ENCODE data around the gene UBE2G1. TPM values are rescaled to one million over a fixed set of nuclear protein-coding genes. Genes with fewer than 3 reads are reported as not detected.
"Not testable (repeated sequence)": the region's sequence is repeated elsewhere in the genome, so short reads cannot be mapped to it uniquely, and the experiment has no call there.

Gene UBE2G1
- total RNA-seq, 2 donors from 2014 or later, result 64.2 to 64.3 TPM

DNA sequence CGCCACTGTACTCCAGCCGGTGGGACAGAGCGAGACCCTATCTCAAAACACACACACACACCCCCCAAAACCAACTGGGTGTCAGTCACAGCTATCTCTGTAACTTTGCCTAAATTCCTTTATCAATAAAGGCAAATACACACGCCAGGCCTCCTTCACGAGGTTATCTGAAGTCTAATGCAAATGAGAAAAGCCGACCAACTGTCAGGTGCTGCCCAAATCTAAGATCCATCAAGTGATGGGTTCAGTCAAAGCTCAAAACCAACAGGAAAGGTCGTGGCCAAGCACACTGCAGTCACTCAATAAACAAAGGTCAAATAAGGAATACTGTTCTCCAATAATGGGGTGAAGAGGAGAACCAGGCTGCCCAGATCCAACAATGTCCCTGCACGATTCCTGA is 103.8 kb downstream of the UBE2G1 start:
- no peak for ATAC-seq (replicated peaks in 1 of 2)
- H3K36me3 Mint-ChIP-seq (ENCODE audit: insufficient read depth in 2 of 2), result peaks cover 10 to 21% of the 10 kb centered on the region in 2 donors
- H3K9me3 Mint-ChIP-seq, result peaks cover 4 to 6% of the 10 kb centered on the region in 2 donors
- H3K27ac Mint-ChIP-seq, result peak overlapping the region; percentile 12
- DNase-seq, result no peak
- peak overlapping the region; percentile 96 to 98 for H3K4me3 Mint-ChIP-seq
- peaks cover 38% of the 10 kb centered on the region for H3K4me1 Mint-ChIP-seq (ENCODE audit: low read depth)
- no peaks in the 10 kb centered on the region for H3K27me3 Mint-ChIP-seq (ENCODE audit: low read depth)

DNA sequence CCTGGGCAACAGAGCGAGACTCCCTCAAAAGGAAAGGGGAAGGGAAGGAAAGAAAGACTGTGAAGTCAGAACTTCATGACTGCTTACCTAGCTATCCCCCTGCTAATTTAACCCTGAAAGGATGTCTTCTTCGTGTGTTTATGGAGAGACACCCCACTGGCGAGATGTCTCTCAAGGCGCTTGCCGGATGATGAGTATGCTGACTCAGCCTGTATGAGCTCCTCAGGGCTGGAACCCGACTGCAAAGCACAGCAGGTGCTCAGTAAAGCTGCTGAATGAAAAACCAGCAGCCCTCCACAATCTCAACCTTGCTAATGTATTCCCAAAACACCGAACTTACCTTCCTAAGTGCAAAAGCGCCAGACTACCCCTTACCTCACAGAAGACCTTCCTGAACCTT is 105.0 kb downstream of the UBE2G1 start:
- Mint-ChIP-seq H3K36me3 (ENCODE audit: insufficient read depth in 2 of 2) (peaks cover 10 to 29% of the 10 kb centered on the region in 2 donors), H3K27ac (no peak overlapping the region), H3K4me3 (peak overlapping the region in 1 of 2 donors; percentile 11), H3K9me3 (peaks cover 6% of the 10 kb centered on the region in 2 donors), H3K27me3 (ENCODE audit: low read depth) (no peaks in the 10 kb centered on the region), H3K4me1 (ENCODE audit: low read depth) (peaks cover 50% of the 10 kb centered on the region)
- DNase-seq, result no peak
- no peak for ATAC-seq (replicated peaks in 1 of 2)

DNA sequence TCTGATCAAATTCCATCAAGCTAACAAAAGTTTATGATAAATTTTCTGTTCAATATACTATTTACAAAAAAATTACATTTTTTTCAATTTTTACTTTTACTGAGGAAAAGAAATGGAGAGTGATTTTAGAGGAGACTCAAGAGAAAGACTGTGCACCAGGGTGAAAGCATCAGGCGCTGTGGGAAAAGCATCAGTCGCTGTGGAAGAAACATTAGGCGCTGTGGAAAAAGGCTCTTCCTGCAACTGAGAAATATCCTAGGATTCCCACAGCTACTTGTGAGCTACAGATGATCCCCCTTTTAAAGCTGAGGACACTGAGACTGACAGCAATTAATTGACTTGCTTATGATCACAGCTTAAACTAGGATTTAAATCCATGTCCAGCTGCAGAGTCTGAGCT is 107.6 kb downstream of the UBE2G1 start:
- no peak for ATAC-seq (replicated peaks in 1 of 2)
- Mint-ChIP-seq H3K4me1 (ENCODE audit: low read depth) (peaks cover 42% of the 10 kb centered on the region), H3K27ac (no peak overlapping the region), H3K4me3 (no peak overlapping the region), H3K36me3 (ENCODE audit: insufficient read depth in 2 of 2) (peaks cover 12 to 27% of the 10 kb centered on the region in 2 donors), H3K27me3 (ENCODE audit: low read depth) (no peaks in the 10 kb centered on the region), H3K9me3 (peaks cover 6% of the 10 kb centered on the region in 2 donors)
- no peak for DNase-seq

DNA sequence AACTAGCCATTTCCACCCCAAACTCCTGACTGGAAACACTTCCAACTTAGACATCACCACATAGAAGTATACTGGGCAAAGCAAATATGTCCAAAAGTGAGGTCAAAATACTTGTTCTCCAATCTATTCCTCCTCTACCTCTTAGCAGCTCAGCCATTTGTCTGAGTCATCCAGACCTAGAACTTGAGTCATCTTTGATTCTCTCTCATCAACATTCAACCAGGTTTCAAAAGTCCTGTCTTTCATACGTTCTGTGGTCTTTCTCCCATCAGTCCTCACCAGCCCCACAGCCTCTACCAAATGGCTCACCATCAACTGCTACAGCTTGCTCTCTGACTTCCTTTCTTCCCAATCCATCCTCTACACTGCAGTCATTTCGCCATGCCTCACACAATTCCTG is 109.5 kb downstream of the UBE2G1 start:
- Mint-ChIP-seq H3K27me3 (ENCODE audit: low read depth) (no peaks in the 10 kb centered on the region), H3K36me3 (ENCODE audit: insufficient read depth in 2 of 2) (peaks cover 13 to 30% of the 10 kb centered on the region in 2 donors), H3K27ac (peak overlapping the region; percentile 12), H3K4me1 (ENCODE audit: low read depth) (peaks cover 39% of the 10 kb centered on the region), H3K9me3 (peaks cover 6% of the 10 kb centered on the region in 2 donors), H3K4me3 (peak overlapping the region in 1 of 2 donors; percentile 7)
- DNase-seq, result peak in 1 of 2 donors; percentile 23
- ATAC-seq (replicated peaks in 1 of 2), result peak; percentile 94 to 97

DNA sequence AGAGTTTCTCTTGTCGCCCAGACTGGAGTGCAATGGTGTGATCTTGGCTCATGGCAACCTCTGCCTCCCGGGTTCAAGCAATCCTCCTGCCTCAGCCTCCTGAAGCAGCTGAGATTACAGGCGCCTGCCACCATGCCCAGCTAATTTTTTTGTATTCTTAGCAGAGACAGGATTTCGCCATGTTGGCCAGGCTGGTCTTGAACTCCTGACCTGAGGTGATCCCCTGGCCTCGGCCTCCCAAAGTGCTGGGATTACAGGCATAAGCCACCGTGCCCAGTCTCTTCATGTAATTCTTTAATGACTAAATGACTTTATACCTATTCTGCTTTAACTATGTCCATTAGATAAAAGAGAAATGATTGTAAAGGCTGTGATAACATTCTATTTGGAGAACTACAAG is 111.2 kb downstream of the UBE2G1 start:
- H3K9me3 Mint-ChIP-seq, DNase-seq: not testable (repeated sequence)
- H3K36me3 Mint-ChIP-seq (ENCODE audit: insufficient read depth in 2 of 2), result peaks cover 12 to 26% of the 10 kb centered on the region in 2 donors

DNA sequence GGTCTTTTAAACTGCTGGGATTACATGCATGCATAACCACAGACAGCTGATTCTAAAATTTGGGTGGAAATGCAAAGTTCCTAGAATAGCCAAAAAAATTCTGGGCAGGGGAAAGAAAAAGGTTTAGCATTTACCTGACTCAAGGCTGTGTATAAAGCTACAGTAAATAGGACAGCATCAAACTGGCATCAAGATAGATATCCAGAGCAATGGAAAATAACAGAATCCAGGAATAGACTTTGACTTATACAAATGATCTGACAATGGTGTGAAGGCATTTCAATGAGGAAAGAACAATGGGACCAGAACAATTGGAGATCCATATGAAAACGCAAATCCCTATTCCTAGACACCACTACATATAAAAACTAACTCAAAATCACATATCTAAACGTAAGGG is 115.6 kb downstream of the UBE2G1 start:
- peaks cover 36% of the 10 kb centered on the region for H3K4me1 Mint-ChIP-seq (ENCODE audit: low read depth)
- no peak overlapping the region for H3K4me3 Mint-ChIP-seq
- H3K27me3 Mint-ChIP-seq (ENCODE audit: low read depth), result no peaks in the 10 kb centered on the region
- DNase-seq (no peak), ATAC-seq (replicated peaks in 1 of 2) (no peak)
- H3K36me3 Mint-ChIP-seq (ENCODE audit: insufficient read depth in 2 of 2), result peaks cover 2 to 5% of the 10 kb centered on the region in 2 donors
- H3K9me3 Mint-ChIP-seq, result no peaks in the 10 kb centered on the region
- no peak overlapping the region for H3K27ac Mint-ChIP-seq

More for the DNA sequence above, 111.2 kb downstream of the UBE2G1 start:
- H3K27ac Mint-ChIP-seq; ATAC-seq (replicated peaks in 1 of 2); H3K4me3 Mint-ChIP-seq; H3K27me3 Mint-ChIP-seq (ENCODE audit: low read depth): not testable (repeated sequence)
- peaks cover 35% of the 10 kb centered on the region for H3K4me1 Mint-ChIP-seq (ENCODE audit: low read depth)

DNA sequence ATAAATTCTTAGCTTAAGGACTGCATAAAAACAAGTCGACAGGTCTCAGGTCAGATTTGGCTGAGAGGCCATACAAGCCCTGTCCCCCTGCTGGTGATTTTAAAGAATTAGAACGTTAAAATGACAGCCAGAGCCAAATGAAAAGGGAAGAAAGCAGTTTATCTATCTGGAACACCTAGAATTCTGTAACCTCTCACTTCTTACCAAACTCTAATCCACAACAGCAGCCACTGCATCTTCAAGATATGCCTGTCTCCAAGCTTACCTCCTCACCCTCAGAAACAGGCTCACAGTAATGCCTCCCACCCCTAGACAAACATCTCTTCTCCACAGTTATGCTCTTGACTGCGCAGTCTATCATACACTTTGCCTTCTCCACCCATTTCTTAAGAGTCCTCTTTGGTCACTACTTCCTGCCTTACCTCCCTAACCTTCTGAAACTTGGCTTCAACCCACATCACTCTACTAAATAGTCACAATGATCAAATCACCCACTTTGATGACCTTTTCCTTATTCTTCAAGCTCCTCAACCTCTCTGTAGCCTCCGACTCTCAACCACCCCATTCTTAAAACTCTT is 116.9 kb downstream of the UBE2G1 start:
- no peak overlapping the region for H3K27ac Mint-ChIP-seq
- no peaks in the 10 kb centered on the region for H3K27me3 Mint-ChIP-seq (ENCODE audit: low read depth)
- no peak for ATAC-seq (replicated peaks in 1 of 2)
- no peaks in the 10 kb centered on the region for H3K9me3 Mint-ChIP-seq
- no peak overlapping the region for H3K4me3 Mint-ChIP-seq
- DNase-seq, result no peak
- H3K4me1 Mint-ChIP-seq (ENCODE audit: low read depth), result peaks cover 43% of the 10 kb centered on the region
- H3K36me3 Mint-ChIP-seq (ENCODE audit: insufficient read depth in 2 of 2), result peaks cover 1 to 5% of the 10 kb centered on the region in 2 donors

DNA sequence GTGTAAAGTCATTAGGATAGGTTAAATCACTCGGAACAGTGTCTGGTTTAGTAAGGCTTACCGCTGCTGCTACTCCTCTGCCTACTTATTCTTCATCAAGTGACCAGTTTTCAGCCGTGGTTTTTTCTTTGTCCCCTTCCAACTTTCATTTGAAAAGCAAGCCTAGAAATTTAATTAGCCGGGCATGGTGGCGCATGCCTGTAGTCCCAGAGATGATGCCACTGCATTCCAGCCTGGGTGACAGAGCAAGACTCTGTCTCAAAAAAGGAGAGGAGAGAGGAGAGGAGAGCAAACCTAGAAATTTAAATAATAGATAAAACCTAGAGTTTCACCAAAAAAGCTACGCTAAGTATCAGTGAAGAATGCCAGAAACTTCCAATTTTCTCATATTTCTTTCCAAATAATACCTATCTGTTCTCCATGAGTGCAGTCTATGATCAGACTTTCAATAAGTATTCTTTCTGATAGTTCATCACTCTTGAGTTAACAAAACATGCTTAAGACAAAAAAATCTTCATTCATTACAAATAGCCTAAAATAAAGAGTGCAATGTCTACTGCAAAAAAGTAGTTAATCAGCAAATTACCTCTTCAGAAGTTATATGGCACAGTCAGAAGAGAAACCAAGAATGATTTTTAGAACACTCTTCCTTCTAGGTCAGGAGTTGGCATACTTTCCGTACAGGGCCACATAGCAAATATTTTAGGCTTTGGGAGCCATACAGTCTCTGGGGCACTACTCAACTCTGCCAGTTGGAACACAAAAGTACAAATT is 117.8 kb downstream of the UBE2G1 start:
- no peak for DNase-seq
- peaks cover 1 to 3% of the 10 kb centered on the region in 2 donors for H3K36me3 Mint-ChIP-seq (ENCODE audit: insufficient read depth in 2 of 2)
- peaks cover 42% of the 10 kb centered on the region for H3K4me1 Mint-ChIP-seq (ENCODE audit: low read depth)
- H3K9me3 Mint-ChIP-seq, result no peaks in the 10 kb centered on the region
- ATAC-seq (replicated peaks in 1 of 2), result no peak
- H3K27me3 Mint-ChIP-seq (ENCODE audit: low read depth), result no peaks in the 10 kb centered on the region
- H3K4me3 Mint-ChIP-seq, result no peak overlapping the region
- H3K27ac Mint-ChIP-seq, result no peak overlapping the region

DNA sequence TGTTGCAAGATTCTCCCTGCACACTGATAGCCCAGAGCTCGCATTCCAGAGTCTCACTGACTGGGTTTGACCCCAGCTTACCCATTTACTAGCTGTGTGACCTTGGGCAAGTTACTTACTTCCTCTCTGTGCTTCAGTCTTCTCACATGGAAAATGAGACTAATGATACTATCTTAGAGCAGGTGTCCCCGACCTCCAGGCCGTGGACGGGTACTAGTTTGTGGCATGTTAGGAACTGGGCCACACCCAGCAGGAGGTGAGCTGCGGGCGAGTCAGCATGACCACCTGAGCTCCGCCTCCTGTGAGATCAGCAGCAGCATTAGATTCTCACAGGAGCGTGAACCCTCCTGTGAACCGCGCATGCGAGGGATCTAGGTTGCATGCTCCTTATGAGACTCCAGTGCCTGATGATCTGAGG is 118.5 kb downstream of the UBE2G1 start:
- Mint-ChIP-seq H3K27ac (no peak overlapping the region), H3K4me3 (no peak overlapping the region), H3K9me3 (no peaks in the 10 kb centered on the region), H3K4me1 (ENCODE audit: low read depth) (peaks cover 37% of the 10 kb centered on the region), H3K27me3 (ENCODE audit: low read depth) (no peaks in the 10 kb centered on the region), H3K36me3 (ENCODE audit: insufficient read depth in 2 of 2) (peaks cover 0 to 1% of the 10 kb centered on the region in 2 donors)
- no peak for ATAC-seq (replicated peaks in 1 of 2)
- no peak for DNase-seq

DNA sequence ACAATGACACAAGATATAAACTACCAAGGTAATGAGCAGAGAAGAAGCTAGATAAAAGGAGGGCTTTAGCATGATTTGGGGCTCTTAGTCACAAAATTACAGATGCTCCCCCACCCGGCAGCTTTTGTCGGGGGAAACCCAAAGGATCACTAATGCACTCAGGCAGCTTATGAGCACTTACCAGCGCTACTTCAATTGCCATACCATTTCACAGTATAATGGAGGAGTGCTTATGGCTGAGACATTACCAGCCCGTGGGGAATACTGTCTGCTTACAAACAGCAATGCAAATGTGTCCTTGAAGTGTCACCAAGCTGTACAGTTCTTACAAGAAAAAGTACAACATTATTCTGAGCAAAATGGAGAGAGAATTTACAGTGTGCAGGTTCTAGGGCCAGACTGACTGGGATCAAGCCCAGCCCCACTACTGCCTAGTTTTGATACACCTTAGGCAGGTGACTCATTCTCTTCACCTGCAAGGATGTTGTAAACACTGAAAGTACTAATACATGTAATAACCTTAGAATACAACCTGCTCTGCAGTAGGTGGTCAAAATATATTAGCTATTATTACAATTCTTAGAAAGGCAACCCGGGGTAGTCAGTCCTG is 119.0 kb downstream of the UBE2G1 start:
- Mint-ChIP-seq H3K27ac (no peak overlapping the region), H3K36me3 (ENCODE audit: insufficient read depth in 2 of 2) (peaks cover 0 to 1% of the 10 kb centered on the region in 2 donors), H3K4me3 (no peak overlapping the region), H3K4me1 (ENCODE audit: low read depth) (peaks cover 37% of the 10 kb centered on the region), H3K27me3 (ENCODE audit: low read depth) (no peaks in the 10 kb centered on the region), H3K9me3 (no peaks in the 10 kb centered on the region)
- DNase-seq (no peak), ATAC-seq (replicated peaks in 1 of 2) (no peak)

DNA sequence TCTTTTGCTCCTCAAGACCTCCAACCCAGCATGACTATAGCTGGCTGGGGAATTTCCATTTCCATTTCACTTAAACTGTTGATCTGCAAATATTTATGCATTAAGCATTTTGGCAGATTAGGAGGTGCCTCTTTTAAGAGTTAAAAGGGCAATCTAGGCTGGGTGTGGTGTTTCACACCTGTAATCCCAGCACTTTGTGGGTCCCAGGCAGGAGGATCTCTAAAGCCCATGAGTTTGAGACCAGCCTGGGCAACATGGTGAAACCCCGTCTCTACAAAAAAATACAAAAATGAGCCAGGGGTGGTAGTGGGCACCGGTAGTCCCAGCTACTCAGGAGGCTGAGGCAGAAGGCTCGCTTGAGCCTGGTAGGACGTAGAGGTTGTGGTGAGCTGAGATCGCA is 119.8 kb downstream of the UBE2G1 start:
- peaks cover 31% of the 10 kb centered on the region for H3K4me1 Mint-ChIP-seq (ENCODE audit: low read depth)
- H3K27ac Mint-ChIP-seq, result no peak overlapping the region
- no peak overlapping the region for H3K4me3 Mint-ChIP-seq
- H3K9me3 Mint-ChIP-seq, result no peaks in the 10 kb centered on the region
- ATAC-seq (replicated peaks in 1 of 2), result no peak
- no peaks in the 10 kb centered on the region for H3K36me3 Mint-ChIP-seq (ENCODE audit: insufficient read depth in 2 of 2)
- no peak for DNase-seq
- no peaks in the 10 kb centered on the region for H3K27me3 Mint-ChIP-seq (ENCODE audit: low read depth)

DNA sequence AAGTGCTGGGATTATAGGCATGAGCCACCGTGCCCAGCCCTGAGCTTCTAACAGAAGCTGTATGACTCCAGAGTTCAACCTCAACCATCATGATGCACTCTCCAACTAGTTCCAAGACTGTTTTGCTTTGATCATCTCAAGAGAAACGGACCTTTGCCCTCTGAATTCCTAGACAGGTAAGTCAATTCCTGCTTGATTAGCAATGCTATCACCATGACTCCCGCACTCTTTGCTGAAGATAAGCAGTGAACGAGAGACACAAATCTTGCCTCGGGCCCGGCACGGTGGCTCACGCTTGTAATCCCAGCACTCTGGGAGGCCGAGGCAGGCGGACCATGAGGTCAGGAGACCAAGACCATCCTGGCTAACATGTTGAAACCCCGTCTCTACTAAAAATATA is 124.9 kb downstream of the UBE2G1 start:
- peaks cover 1 to 7% of the 10 kb centered on the region in 2 donors for H3K36me3 Mint-ChIP-seq (ENCODE audit: insufficient read depth in 2 of 2)
- H3K9me3 Mint-ChIP-seq, result no peaks in the 10 kb centered on the region
- H3K27me3 Mint-ChIP-seq (ENCODE audit: low read depth), result no peaks in the 10 kb centered on the region
- DNase-seq (no peak), ATAC-seq (replicated peaks in 1 of 2) (no peak)
- H3K27ac Mint-ChIP-seq, result no peak overlapping the region
- H3K4me1 Mint-ChIP-seq (ENCODE audit: low read depth), result peaks cover 9% of the 10 kb centered on the region
- no peak overlapping the region for H3K4me3 Mint-ChIP-seq

DNA sequence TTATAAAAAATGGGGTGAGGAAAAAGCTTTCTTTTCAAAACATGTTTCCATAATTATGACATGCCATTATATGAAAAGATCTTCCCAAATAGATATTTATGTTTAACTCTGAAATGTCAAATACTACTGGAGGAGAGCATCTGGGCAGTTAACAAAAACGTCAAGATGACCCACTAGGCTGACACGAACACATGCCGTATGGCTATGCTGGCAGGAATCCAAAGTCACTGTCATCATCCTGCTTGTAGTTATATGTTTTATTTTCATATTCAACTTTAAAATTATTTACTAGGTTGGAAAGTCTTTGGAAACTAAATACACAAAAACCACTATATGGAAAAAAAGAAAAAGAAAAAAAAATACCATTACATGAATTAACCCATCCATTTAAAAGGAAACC is 130.0 kb downstream of the UBE2G1 start:
- no peak for ATAC-seq (replicated peaks in 1 of 2)
- no peak for DNase-seq
- Mint-ChIP-seq H3K27ac (no peak overlapping the region), H3K36me3 (ENCODE audit: insufficient read depth in 2 of 2) (peaks cover under 1 to 19% of the 10 kb centered on the region in 2 donors), H3K9me3 (no peaks in the 10 kb centered on the region), H3K4me1 (ENCODE audit: low read depth) (peaks cover 17% of the 10 kb centered on the region), H3K27me3 (ENCODE audit: low read depth) (no peaks in the 10 kb centered on the region), H3K4me3 (no peak overlapping the region)

Measured in activated T-cell treated with anti-CD3 and anti-CD28 coated beads, Interleukin-2, amount 50 U/mL, for 72 hours (primary cell).